ENCODE data around the gene ATG7.

The ATG7 gene

DNA sequence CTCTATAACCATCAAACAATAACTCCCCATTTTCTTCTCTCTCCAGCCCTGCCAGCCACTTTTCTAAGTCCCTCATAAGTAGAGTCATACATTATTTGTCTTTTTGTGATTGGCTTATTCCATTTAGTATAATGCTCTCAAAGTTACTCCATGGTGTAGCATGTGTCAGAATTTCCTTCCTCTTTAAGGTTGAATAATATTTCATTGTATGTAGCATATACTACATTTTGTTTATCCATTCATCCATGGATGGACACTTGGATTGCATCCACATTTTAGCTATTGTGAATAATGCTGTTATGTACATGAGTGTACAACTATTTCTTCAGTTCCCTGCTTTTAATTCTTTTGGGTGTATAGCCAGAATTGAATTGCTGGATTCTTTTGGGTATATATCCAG lies 138.4 kb downstream of the ATG7 start:
- ATAC-seq: no peak
- TF ChIP-seq RARB (CRISPR knock-in tag; IDR thresholded peaks at IDR 0.05): no peak
- no peak for TF ChIP-seq POU6F1 (CRISPR knock-in tag; IDR thresholded peaks at IDR 0.05; ENCODE audit: borderline replicate concordance, low read depth)
- no peak for TF ChIP-seq ZC3H10 (CRISPR knock-in tag; IDR thresholded peaks at IDR 0.05)
- no peak for TF ChIP-seq BACH2 (CRISPR knock-in tag; IDR thresholded peaks at IDR 0.05; ENCODE audit: borderline replicate concordance)
- no peak for TF ChIP-seq ZNF565 (CRISPR knock-in tag; conservative IDR thresholded peaks at IDR 0.05; ENCODE audit: low read depth)
- TF ChIP-seq TOX (CRISPR knock-in tag; IDR thresholded peaks at IDR 0.05; ENCODE audit: borderline replicate concordance): no peak
- TF ChIP-seq GLIS3 (CRISPR knock-in tag; IDR thresholded peaks at IDR 0.05): no peak
- no peak for TF ChIP-seq ZNF8 (CRISPR knock-in tag; IDR thresholded peaks at IDR 0.05)
- TF ChIP-seq ARNTL (CRISPR knock-in tag; IDR thresholded peaks at IDR 0.05; ENCODE audit: borderline replicate concordance, low read depth): no peak
- TF ChIP-seq, protein P1, sequence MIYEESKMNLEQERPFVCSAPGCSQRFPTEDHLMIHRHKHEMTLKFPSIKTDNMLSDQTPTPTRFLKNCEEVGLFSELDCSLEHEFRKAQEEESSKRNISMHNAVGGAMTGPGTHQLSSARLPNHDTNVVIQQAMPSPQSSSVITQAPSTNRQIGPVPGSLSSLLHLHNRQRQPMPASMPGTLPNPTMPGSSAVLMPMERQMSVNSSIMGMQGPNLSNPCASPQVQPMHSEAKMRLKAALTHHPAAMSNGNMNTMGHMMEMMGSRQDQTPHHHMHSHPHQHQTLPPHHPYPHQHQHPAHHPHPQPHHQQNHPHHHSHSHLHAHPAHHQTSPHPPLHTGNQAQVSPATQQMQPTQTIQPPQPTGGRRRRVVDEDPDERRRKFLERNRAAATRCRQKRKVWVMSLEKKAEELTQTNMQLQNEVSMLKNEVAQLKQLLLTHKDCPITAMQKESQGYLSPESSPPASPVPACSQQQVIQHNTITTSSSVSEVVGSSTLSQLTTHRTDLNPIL (CRISPR knock-in tag; IDR thresholded peaks at IDR 0.05; ENCODE audit: low read depth): no peak
- TF ChIP-seq, protein P2, sequence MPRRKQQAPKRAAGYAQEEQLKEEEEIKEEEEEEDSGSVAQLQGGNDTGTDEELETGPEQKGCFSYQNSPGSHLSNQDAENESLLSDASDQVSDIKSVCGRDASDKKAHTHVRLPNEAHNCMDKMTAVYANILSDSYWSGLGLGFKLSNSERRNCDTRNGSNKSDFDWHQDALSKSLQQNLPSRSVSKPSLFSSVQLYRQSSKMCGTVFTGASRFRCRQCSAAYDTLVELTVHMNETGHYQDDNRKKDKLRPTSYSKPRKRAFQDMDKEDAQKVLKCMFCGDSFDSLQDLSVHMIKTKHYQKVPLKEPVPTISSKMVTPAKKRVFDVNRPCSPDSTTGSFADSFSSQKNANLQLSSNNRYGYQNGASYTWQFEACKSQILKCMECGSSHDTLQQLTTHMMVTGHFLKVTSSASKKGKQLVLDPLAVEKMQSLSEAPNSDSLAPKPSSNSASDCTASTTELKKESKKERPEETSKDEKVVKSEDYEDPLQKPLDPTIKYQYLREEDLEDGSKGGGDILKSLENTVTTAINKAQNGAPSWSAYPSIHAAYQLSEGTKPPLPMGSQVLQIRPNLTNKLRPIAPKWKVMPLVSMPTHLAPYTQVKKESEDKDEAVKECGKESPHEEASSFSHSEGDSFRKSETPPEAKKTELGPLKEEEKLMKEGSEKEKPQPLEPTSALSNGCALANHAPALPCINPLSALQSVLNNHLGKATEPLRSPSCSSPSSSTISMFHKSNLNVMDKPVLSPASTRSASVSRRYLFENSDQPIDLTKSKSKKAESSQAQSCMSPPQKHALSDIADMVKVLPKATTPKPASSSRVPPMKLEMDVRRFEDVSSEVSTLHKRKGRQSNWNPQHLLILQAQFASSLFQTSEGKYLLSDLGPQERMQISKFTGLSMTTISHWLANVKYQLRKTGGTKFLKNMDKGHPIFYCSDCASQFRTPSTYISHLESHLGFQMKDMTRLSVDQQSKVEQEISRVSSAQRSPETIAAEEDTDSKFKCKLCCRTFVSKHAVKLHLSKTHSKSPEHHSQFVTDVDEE (CRISPR knock-in tag; IDR thresholded peaks at IDR 0.05): no peak
- no peak for TF ChIP-seq ZNF70 (CRISPR knock-in tag; IDR thresholded peaks at IDR 0.05)
- TF ChIP-seq ISL1 (CRISPR knock-in tag; IDR thresholded peaks at IDR 0.05): no peak
- TF ChIP-seq ZFP30 (CRISPR knock-in tag; IDR thresholded peaks at IDR 0.05): no peak
- no peak for TF ChIP-seq PPARA (CRISPR knock-in tag; IDR thresholded peaks at IDR 0.05; ENCODE audit: borderline replicate concordance)
- TF ChIP-seq ESRRG (CRISPR knock-in tag; IDR thresholded peaks at IDR 0.05): no peak
- no peak for TF ChIP-seq ZFP3 (CRISPR knock-in tag; IDR thresholded peaks at IDR 0.05)
- TF ChIP-seq, protein P3, sequence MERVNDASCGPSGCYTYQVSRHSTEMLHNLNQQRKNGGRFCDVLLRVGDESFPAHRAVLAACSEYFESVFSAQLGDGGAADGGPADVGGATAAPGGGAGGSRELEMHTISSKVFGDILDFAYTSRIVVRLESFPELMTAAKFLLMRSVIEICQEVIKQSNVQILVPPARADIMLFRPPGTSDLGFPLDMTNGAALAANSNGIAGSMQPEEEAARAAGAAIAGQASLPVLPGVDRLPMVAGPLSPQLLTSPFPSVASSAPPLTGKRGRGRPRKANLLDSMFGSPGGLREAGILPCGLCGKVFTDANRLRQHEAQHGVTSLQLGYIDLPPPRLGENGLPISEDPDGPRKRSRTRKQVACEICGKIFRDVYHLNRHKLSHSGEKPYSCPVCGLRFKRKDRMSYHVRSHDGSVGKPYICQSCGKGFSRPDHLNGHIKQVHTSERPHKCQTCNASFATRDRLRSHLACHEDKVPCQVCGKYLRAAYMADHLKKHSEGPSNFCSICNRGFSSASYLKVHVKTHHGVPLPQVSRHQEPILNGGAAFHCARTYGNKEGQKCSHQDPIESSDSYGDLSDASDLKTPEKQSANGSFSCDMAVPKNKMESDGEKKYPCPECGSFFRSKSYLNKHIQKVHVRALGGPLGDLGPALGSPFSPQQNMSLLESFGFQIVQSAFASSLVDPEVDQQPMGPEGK (CRISPR knock-in tag; IDR thresholded peaks at IDR 0.05; ENCODE audit: borderline replicate concordance): no peak

- TF ChIP-seq ZFP30 (CRISPR knock-in tag; IDR thresholded peaks at IDR 0.05) (no peak), OSR1 (CRISPR knock-in tag; IDR thresholded peaks at IDR 0.05) (no peak), CSDC2 (CRISPR knock-in tag; IDR thresholded peaks at IDR 0.05) (no peak), PPARA (CRISPR knock-in tag; IDR thresholded peaks at IDR 0.05; ENCODE audit: borderline replicate concordance) (no peak), ZC3H10 (CRISPR knock-in tag; IDR thresholded peaks at IDR 0.05) (no peak), TOX (CRISPR knock-in tag; IDR thresholded peaks at IDR 0.05; ENCODE audit: borderline replicate concordance) (no peak), ESRRG (CRISPR knock-in tag; IDR thresholded peaks at IDR 0.05) (no peak), ZNF565 (CRISPR knock-in tag; conservative IDR thresholded peaks at IDR 0.05; ENCODE audit: low read depth) (no peak)
- TF ChIP-seq, protein P2 (CRISPR knock-in tag; IDR thresholded peaks at IDR 0.05): no peak
- TF ChIP-seq, protein P3 (CRISPR knock-in tag; IDR thresholded peaks at IDR 0.05; ENCODE audit: borderline replicate concordance): no peak
- ATAC-seq: no peak
Measured at GRCh38 chr3:11411956-11412355, 139.8 kb downstream of the ATG7 start.
